ENCODE results near the gene UBE2J2.
"Not testable (repeated sequence)": the region's sequence is repeated elsewhere in the genome, so short reads cannot be mapped to it uniquely, and the experiment has no call there.

The UBE2J2 gene

DNA sequence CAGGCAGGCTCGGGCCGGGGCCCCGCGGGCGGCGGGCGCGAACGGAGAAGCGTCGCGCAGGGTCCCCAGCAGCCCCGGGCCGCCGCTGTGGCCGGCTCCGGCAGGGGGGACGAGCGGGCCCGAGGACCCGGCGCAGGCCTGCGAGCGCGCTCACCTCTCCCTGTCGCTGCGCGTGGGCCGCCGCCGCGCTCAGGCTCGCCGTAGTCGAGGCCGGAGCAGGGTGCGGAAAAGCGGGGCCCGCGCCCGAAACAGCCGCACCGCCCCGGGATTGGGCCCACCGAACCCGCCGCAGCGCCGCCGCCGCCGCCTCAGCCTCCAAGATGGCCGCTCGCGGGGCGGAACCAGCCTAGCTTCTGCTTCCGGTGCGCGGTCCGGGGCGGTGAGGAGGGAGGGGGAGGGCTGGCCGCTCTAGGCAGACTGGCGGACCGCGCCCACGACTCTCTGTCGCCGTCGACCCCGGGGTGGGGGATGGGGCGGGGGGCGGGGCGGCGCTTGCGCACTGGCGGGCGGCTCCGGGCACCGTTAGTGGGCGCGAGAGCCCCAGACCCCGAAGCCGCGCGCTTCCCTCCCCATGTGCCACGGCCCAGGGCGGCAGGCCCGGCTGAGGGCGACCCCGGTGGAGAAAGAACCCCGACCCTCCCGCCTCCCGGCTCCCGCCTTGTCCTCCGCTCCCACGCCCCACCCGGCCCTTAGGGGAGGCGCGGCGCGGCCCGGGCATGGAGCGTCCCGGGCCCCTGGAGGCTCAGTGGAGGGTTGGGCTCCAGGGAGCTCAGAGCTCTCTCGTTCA, at the start of gene UBE2J2:
TSS of gene UBE2J2 (minus strand) at position 343 of the 787 bp plus-strand sequence. CDS start 5,862 bp downstream, outside the sequence.
- DNase-seq = peak; percentile 79 to 87

DNA sequence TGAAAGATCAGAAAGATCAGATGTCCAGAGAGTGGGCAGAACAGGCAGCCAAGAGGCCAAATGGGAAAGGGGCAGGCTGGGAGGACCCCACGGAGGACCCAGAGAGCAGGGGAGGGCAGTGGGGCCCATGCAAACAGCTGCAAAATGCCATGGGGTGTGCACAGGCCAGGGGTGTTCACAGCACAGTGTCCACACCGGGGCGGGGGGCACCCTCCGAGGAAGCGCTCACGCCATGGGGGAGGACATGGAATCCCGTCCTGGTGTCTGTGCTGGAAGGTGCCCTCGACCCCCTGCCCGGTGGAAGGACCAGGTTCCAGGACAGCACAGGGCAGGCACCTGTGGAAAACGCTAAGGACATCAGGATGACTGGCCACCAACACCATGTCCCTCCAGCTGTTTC, 49.3 kb upstream of the UBE2J2 start:
- no peak for DNase-seq

DNA sequence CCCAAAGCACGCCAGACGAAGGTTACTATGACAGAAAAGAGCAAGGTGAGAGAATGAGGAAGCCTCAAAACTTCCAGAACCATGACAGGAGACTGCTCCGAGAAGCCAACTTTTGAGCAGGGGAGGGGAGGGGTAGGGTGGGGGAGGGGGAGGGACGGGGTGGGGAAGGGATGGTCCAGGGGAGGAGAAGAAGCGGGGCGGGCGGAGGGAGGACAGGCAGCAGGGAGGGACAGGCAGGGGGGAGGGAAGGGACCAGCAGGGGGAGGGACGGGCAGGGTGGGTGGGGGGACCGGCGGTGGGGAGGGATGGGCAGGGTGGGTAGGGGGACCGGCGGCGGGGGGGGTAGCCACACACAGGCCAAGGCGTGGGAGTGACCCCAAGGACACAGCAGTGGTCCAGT, 48.8 kb upstream of the UBE2J2 start:
- DNase-seq = no peak

DNA sequence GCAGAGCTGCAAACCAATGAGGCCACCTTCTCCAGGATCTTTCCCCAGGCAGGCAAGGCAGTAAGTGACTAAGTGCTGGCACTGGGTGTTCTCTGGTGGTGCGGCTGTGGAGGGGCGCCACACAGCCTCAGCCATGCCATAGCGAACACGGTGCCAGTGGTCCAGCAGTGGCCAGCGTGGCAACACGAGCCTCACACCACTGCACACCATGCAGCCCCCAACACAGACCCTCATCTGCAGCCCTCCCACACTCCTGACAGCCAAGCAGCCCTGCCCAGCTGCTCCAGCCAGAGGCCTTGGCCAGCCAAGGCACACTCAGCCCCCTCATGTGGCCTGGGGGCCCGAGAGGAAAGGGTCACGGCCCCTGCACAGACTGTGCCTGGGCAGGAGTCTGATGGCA, 47.8 kb upstream of the UBE2J2 start:
- no peak for DNase-seq

DNA sequence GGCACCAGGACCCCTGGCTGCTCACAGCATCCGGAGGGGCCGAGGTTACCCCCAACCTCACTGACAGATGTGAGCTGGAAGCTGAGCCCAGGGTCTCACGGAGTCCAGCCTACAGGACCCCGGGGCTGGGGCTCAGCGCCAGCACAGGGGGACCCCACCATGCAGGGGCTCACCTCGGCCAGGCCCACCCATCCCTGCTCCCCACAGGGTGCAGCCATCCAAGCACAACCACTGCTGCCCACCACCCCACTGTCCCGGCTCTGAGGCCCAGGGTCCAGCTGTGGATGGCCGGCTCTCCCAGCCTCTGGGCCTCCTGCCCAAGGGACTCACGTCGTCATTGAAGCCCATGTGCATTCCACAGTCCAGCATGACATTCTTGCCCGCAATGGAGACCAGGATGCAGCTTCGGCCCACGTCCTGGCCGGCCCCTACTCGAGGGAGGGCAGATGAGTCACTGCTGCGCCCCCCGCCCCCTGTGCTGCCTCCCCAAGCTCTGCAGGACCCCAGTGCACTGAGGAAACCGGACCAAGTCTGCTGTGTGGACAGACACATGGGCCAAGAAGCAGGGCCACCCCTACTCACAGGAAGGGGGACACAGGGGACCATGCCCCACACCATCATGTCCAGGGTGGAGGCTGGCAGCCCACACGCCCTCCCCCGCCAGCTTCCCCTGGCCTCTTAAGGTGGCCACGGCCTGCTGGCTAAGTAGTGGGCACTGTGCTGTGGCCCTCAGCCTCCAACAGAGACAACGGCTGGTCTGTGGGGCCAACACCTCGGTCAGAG, 47.2 kb upstream of the UBE2J2 start:
- DNase-seq = no peak

GRCh38 chr1:1319646-1319941, 45.9 kb upstream of the UBE2J2 start:
- DNase-seq = no peak

- no peak for DNase-seq
These were observed 45.4 kb upstream of the UBE2J2 start for GRCh38 chr1:1318777-1319645.

GRCh38 chr1:1318131-1318652, 44.5 kb upstream of the UBE2J2 start:
- peak in 1 of 2 experiments; percentile 9 for DNase-seq

DNA sequence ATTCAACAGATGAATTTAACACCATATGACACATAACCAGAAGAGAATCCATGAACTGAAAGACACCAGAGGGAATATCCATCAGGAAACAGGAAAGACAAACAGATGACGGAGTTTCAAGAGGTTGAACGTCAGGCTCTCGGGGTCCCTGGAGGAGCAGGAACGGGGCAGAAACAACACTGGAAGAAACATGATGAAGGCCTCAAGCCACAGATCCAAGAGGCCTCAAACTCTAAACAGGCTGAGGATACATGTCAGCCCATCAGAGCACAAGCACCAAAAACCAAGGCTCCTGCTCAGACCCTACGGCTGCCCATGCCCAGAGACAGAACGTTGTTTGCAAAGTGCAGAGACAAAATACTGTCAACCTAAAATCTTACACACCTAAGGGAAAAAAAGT, 43.8 kb upstream of the UBE2J2 start:
- DNase-seq = no peak

- not testable (repeated sequence) for DNase-seq
These were observed 42.5 kb upstream of the UBE2J2 start for GRCh38 chr1:1316199-1316598.

GRCh38 chr1:1315435-1315954, 41.8 kb upstream of the UBE2J2 start:
- no peak for DNase-seq

- DNase-seq = no peak
These were observed 41.2 kb upstream of the UBE2J2 start for GRCh38 chr1:1314678-1315335.

GRCh38 chr1:1314237-1314586, 40.6 kb upstream of the UBE2J2 start:
- DNase-seq = no peak

DNA sequence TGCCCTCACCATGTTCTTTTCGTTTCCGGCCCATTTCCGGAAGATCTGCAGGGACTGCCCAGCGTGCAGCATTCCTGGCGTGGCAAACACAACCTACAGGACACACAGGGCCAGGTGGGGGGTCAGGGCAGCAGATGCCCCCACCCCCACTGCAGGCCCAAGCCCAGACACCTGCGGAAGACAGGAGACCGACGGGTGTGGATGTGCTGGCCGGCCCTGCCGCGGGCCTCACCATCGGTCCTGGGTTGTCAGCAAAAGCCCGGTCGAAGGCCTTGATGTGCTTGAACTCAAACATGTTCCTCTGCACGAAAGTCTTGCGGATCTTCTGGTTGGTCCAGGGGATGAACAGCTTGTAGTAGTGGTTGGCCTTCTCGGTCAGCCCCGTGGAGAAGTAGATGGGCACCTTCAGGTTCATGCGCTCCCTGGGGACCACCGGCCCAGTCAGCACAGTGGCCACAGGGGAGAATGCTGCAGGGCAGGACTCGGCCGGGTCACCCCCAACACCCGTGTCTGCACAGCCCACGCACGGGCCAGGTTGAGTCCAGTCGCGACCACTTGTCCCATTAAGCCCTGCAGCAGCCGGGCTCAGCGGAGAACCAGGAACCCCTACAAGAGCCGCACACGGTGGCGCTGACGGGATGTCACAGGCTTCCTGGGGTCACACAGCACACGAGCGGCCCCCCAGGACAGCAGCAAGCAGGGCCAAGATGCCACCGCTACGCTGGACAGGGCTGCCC, 40.0 kb upstream of the UBE2J2 start:
- DNase-seq = no peak

DNA sequence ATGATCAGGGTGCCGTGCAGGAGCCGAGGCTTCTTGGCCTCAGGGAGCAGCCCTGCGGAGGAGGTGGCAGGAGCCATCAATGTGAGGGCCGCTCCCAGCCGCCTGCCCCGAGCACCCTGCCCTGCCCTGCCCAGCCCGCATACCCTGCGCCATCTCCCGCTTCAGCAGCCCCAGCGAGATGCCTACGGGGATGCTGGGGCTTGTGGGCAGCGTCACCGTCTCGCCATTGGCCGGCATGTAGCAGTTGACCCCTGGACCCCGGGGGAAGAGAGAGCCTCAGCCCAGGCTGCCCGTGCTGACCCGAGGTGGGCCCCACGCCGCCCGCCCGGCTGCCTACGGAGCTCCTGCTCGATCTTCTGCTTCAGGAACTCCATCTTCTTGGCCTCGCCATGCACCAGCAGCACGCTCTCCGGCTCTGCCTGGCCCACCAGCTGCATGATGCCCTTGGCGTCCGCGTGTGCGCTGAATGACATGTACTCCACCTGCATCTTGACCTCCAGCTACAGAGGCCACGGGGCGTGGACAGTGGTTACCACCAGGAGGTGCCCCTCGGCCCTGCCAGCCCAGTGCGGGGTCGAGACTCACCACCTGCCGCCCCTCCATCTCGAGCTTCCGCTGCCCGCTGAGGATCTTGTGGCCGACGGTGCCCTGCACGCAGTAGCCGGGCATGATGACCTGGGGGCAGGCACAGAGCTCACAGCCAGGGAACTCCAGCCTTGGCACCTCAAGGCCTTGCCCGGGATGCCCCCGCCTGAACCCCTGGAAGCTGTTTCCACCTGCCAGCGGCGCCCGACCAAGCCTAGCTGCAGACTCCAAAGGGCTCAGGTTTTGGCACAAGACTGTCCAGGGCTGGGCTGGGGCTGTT, 39.0 kb upstream of the UBE2J2 start:
- DNase-seq = no peak

GRCh38 chr1:1311107-1312104, 37.8 kb upstream of the UBE2J2 start:
- no peak for DNase-seq

- no peak for DNase-seq
These were observed 36.9 kb upstream of the UBE2J2 start for GRCh38 chr1:1310476-1311053.

- DNase-seq = no peak
These were observed 36.4 kb upstream of the UBE2J2 start for GRCh38 chr1:1310109-1310385.

Data from Kasumi-1 (cell line).